Dedifferentiated amniotic fluid mesenchymal stem cell (primary cell): ENCODE measurements around the gene ACSL6.

ENCODE experiments used
- DNase-seq: peaks from one replicate; pipeline ENCODE4 v3.0.0-alpha.2; 2016; ENCODE audit errors: extremely low spot score

ACSL6 gene

DNA sequence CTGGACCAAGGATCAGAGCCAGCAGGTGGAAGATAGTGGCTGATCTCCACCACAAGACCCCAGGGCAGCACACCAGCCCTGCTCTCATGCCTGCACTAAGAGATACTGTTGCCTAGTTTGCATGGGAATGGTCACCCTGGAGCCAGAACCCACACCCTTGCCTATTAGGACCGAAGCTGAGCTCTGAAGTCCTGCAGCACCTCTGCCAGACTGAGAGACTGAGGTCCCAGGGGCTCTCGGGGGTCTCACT is 11.3 kb downstream of the ACSL6 start:
- no peak for DNase-seq

GRCh38 chr5:131999441-132000240 is 11.8 kb downstream of the ACSL6 start:
- DNase-seq, result no peak

GRCh38 chr5:131999041-131999440 is 12.4 kb downstream of the ACSL6 start:
- no peak for DNase-seq

- no peak for DNase-seq
Observed at GRCh38 chr5:131998431-131999040, 12.9 kb downstream of the ACSL6 start.

GRCh38 chr5:131997727-131998117 is 13.7 kb downstream of the ACSL6 start:
- DNase-seq, result no peak

DNA sequence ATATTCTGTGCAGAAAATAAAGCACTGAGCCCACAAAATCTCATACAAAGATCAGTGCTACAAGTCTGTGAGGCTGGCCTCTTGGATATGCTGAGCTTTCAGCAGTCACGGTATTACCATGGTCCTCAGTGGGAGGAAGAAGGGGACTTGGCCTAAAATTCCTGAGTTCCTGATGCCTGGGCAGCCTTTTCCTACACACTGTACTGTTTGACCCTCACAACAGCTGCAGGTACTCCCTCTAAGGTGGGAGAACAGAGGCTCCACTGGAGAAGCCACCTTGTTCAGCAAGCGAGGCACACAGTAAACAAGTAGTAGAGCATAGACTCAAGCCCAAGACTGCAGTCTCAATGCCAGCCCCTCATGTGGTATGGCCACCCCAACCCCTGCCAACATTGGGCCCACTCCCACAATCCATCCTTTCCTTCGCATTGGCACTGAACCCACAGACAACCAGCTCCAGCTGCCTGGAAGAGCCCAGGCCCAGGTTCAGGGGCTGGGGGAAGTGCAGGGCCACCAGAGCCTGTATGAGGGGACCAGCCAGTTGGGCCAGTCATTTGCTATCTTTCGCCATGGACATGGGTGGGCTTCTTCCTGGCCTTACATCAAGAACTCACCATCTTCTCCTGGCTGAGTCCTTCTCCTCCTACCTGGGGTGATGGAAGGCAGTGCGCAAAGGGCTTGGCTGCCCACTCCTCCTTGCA is 14.3 kb downstream of the ACSL6 start:
- no peak for DNase-seq

DNA sequence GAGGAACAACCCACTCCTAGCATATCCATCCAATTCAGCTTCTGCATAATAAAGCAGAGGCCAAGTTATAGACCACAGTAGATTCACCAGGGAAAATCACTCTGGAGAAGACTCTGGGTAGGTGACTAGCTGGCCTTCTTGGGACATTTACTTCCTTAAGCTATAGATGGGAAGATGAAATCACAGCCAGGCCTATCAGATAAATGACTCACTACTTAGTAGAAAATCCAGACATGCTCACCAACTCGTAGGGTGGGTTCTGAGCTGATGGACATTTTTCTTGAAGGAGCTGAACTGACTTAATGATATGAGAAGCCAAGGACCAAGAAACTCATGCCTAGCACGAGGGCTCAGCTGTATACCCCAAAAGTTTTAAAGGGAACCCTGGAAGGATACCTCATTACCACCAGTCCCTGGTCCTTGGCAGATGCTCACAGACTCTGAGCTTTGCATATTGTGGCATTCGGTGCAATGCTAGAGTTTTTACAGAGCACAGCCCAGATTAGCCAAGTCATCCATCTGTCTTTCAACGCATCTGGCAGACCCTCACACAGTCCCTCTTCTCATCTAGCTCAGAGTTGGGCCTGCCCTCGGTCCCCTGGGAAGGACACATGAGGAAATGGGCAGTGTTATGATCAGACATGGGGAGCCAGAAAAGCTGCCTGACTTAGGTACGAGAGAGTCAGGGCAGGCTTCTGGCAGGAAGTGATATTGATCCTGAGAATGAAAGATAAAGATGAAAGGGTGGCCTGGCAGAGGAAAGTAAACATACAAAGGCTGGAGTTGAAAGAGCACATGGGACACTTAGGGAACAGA is 15.0 kb downstream of the ACSL6 start:
- DNase-seq, result no peak

GRCh38 chr5:131994533-131995226 is 16.8 kb downstream of the ACSL6 start:
- DNase-seq, result no peak

DNA sequence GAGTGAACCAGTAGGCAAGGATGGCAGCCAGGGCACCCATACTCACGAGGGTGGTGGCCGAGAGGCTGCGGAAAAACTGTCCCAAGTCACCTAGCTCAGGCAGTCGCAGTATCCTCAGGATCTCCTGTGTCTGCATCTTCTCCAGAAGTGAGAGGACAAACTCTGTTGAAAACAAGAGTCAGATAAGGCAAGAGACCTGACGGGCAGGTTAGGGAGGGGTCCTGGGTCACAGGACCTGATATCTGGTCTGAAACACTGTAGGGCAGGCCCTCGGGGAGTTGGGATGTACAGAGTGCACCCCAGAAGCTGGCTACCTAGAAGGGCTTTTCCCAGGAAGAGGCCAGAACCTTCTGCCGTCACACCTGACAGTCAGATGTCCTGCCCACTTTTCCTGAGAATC is 17.4 kb downstream of the ACSL6 start:
- DNase-seq, result no peak

- no peak for DNase-seq
Observed at GRCh38 chr5:131993676-131994075, 17.8 kb downstream of the ACSL6 start.

DNA sequence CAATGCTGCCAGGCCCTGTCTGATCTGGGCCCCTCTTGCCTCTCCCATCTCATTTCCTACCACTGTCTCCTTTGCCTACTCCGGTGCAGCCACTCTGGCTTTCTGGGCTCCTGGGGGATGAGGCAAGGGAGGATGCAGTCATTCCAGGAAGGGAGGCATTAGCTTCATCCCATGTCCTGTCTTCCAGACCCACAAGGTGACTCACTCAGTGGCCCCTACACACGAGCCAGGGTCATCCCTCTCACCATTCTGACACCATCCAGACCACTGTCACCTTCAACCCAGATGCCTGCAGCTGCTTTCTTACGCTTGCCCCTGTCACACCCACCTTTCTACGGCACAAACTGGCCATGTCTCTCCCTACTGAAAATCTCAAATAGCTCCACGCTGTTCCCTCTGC is 19.1 kb downstream of the ACSL6 start:
- no peak for DNase-seq

GRCh38 chr5:131991593-131992324 is 19.7 kb downstream of the ACSL6 start:
- DNase-seq, result no peak

- no peak for DNase-seq
Observed at GRCh38 chr5:131990716-131991115, 20.7 kb downstream of the ACSL6 start.

DNA sequence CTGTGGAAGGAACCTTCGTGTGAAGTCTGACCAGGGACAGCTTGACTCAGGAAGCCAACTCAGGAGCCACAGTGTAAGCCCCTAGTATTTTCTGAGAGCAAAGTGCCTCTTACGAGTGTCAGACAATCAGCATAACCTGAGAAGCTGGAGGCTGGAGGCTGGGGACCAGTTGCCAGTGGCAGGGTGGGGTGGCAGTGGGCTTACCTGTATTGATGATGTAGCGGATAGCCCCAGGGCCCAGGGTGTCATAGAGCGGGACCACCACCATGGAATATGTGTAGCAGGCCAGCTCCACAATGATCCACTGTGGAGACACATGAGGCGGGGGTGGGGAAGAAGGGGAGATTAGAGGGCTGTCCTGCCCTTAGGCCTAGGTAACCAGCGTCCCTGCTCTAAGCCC is 22.9 kb downstream of the ACSL6 start:
- no peak for DNase-seq

- no peak for DNase-seq
Observed at GRCh38 chr5:131987251-131987650, 24.2 kb downstream of the ACSL6 start.

GRCh38 chr5:131986161-131986912 is 25.1 kb downstream of the ACSL6 start:
- no peak for DNase-seq

DNA sequence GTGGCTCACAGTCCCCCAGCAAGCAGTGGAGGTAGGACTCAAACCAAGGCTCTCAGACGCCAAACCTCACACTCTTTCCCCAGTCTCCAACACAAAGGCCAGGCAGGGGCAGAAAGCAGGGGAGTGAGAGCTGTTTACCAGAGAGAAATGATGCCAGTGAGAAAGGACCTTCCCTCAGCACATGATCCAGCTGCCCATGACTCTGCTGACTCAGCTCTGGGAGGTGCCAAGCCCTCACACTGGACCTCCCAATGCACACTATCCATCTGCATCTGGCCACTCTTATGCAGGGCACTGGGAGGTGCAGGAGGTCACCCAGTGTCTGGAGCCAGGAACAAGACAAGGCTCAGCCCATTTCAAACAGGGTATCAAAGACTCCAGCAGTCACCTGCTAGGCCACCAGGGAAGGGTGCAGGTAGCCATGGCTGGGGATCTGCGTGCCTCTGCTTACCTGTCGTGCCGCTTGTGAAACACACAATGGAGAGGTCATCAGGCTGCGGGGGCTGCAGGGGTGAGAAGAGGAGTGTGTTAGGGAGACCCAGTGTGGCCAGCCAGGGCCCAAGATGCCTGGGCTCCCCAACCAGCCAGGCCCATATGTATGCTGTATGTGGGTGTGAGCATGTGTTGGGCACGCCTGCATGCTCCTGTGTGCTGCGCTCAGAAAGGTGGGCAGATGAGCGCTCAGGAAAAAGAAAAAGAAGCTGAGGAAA is 26.3 kb downstream of the ACSL6 start:
- no peak for DNase-seq

DNA sequence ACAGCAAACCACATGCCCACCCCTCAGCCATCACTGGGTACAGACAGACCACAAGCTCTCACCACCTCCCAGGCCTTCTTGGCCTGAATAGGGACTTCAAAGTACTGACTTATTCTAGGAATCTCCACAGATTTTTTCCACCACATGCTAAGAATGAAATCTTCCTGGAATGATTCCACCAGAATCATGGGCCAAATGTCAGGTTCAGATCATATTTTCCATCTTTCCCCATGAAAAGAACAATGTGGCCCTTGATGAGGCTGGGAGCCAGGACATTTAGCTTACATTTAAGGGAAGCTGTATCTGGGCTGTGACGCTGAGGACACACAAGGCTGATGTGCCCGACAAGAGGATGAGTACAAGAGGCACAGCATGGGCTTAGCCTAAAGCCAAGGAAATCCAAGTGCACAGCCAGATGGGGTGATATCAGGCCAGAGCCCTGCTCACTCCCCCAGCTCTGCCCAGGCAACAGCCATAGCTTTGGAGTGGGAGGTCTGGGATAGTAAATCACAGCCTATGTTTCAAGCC is 28.1 kb downstream of the ACSL6 start:
- no peak for DNase-seq

GRCh38 chr5:131981516-131981915 is 29.9 kb downstream of the ACSL6 start:
- DNase-seq, result no peak
